GM21717 (cell line): ENCODE data around the gene LILRB5.
"Not testable (repeated sequence)": the region's sequence is repeated elsewhere in the genome, so short reads cannot be mapped to it uniquely, and the experiment has no call there.

ENCODE experiments used
- ATAC-seq: cut with Tn5 transposase; IDR thresholded peaks from one replicate; pipeline ENCODE4 v1.9.1; 2021; ENCODE audit warnings: mild to moderate bottlenecking, moderate library complexity; ENCODE audit not compliant: unreplicated experiment

The LILRB5 gene

GRCh38 chr19:54217517-54218247 is 39.4 kb downstream of the LILRB5 start:
- ATAC-seq = not testable (repeated sequence)

- no peak for ATAC-seq
These were observed 40.2 kb downstream of the LILRB5 start for GRCh38 chr19:54216869-54217268.

- ATAC-seq = not testable (repeated sequence)
These were observed 42.3 kb downstream of the LILRB5 start for GRCh38 chr19:54214734-54215133.

- ATAC-seq = not testable (repeated sequence)
These were observed 42.9 kb downstream of the LILRB5 start for GRCh38 chr19:54214217-54214616.

- no peak for ATAC-seq
These were observed 45.8 kb downstream of the LILRB5 start for GRCh38 chr19:54211235-54211634.

- no peak for ATAC-seq
These were observed 47.1 kb downstream of the LILRB5 start for GRCh38 chr19:54209811-54210494.

GRCh38 chr19:54209058-54209810 is 47.8 kb downstream of the LILRB5 start:
- no peak for ATAC-seq

- no peak for ATAC-seq
These were observed 48.4 kb downstream of the LILRB5 start for GRCh38 chr19:54208784-54209057.

GRCh38 chr19:54207983-54208783 is 48.9 kb downstream of the LILRB5 start:
- ATAC-seq = peak; percentile 37

- peak; percentile 4 for ATAC-seq
These were observed 49.4 kb downstream of the LILRB5 start for GRCh38 chr19:54207676-54207982.

- ATAC-seq = not testable (repeated sequence)
These were observed 49.9 kb downstream of the LILRB5 start for GRCh38 chr19:54207193-54207592.

GRCh38 chr19:54206831-54207177 is 50.3 kb downstream of the LILRB5 start:
- no peak for ATAC-seq

GRCh38 chr19:54206030-54206830 is 50.8 kb downstream of the LILRB5 start:
- no peak for ATAC-seq

GRCh38 chr19:54204767-54205468 is 52.2 kb downstream of the LILRB5 start:
- no peak for ATAC-seq

GRCh38 chr19:54203151-54203611 is 53.9 kb downstream of the LILRB5 start:
- ATAC-seq = no peak

GRCh38 chr19:54201980-54202379 is 55.1 kb downstream of the LILRB5 start:
- ATAC-seq = no peak

- ATAC-seq = no peak
These were observed 55.8 kb downstream of the LILRB5 start for GRCh38 chr19:54201172-54201701.
